Tibial nerve (tissue), 4 donors: ENCODE measurements around the gene MRPL50. TPM values are rescaled to one million over a fixed set of nuclear protein-coding genes. Genes with fewer than 3 reads are reported as not detected.
A peak's percentile ranks its signal among the peaks of the same experiment; 100 is the strongest.

Experiments used
- DNase-seq, 2 donors: peaks; one replicate each; pipeline ENCODE4 v3.0.0-alpha.2; 2019; ENCODE audit warnings: low spot score in 2 of 2
- H3K27ac ChIP-seq, 4 donors: fragments of 200-600 bp; sonication (generic) in 3 of 4; one replicate each; pipeline ENCODE4 v1.5.1; 2017 to 2019; ENCODE audit warnings: mild to moderate bottlenecking in 1 of 4
- H3K27me3 ChIP-seq, 2 donors: fragments of 200-600 bp; sonication (generic) in 1 of 2; one replicate each; pipeline versions ENCODE4 v1.5.1 to v1.6.0; 2017 to 2019
- H3K36me3 ChIP-seq, 3 donors: fragments of 200-600 bp; sonication (generic); one replicate each; pipeline ENCODE4 v1.5.1; 2018 to 2019
- H3K4me1 ChIP-seq, 4 donors: fragments of 200-600 bp; sonication (generic) in 3 of 4; one replicate each; pipeline ENCODE4 v1.5.1; 2017 to 2019
- H3K4me3 ChIP-seq, 4 donors: fragments of 200-600 bp; sonication (generic) in 3 of 4; one replicate each; pipeline ENCODE4 v1.5.1; 2017 to 2019; ENCODE audit warnings: mild to moderate bottlenecking in 1 of 4, moderate library complexity in 1 of 4
- H3K9me3 ChIP-seq, 4 donors: fragments of 200-600 bp; sonication (generic) in 3 of 4; one replicate each; pipeline ENCODE4 v1.5.1; 2017 to 2019
- EP300 ChIP-seq, 2 donors: sonication (generic); formaldehyde crosslinking; IDR thresholded peaks; one replicate each; pipeline ENCODE4 v1.6.1; 2017; ENCODE audit warnings: antibody characterized with exemption in 2 of 2, mild to moderate bottlenecking in 1 of 2
- POLR2A ChIP-seq, 2 donors: fragments of 450-650 bp; IDR thresholded peaks; one replicate each; pipeline ENCODE4 v1.6.1; 2017; ENCODE audit warnings: antibody characterized with exemption in 2 of 2, mild to moderate bottlenecking in 2 of 2, moderate library complexity in 2 of 2
- WGBS, 2 donors: methylation state at CpG; one replicate each; pipeline ENCODE4 v1.1.5; 2018; 5-methylcytosine and 5-hydroxymethylcytosine counted together
- total RNA-seq, 4 donors: library from RNA; depleted of rRNA; stranded (reverse); fragments of >200 nt; gene quantifications; one replicate each; pipeline ENCODE4 v1.1.0, GENCODE V29; 2016
- TF ChIP-seq, protein P1 (sequence below), 5 experiments: fragments of 200-600 bp in 3 of 5; fragments of 450-650 bp in 2 of 5; sonication (generic) in 3 of 5; IDR thresholded peaks; one replicate each; pipeline ENCODE4 v1.5.1; 2016 to 2019; ENCODE audit warnings: antibody characterized with exemption in 5 of 5, mild to moderate bottlenecking in 3 of 5, moderate library complexity in 2 of 5

The MRPL50 gene
- total RNA-seq, result 10 to 100 TPM in 1 of 4 donors, 1 to 10 TPM in 3; 6.3 to 10.9 (median 8.5) TPM

DNA sequence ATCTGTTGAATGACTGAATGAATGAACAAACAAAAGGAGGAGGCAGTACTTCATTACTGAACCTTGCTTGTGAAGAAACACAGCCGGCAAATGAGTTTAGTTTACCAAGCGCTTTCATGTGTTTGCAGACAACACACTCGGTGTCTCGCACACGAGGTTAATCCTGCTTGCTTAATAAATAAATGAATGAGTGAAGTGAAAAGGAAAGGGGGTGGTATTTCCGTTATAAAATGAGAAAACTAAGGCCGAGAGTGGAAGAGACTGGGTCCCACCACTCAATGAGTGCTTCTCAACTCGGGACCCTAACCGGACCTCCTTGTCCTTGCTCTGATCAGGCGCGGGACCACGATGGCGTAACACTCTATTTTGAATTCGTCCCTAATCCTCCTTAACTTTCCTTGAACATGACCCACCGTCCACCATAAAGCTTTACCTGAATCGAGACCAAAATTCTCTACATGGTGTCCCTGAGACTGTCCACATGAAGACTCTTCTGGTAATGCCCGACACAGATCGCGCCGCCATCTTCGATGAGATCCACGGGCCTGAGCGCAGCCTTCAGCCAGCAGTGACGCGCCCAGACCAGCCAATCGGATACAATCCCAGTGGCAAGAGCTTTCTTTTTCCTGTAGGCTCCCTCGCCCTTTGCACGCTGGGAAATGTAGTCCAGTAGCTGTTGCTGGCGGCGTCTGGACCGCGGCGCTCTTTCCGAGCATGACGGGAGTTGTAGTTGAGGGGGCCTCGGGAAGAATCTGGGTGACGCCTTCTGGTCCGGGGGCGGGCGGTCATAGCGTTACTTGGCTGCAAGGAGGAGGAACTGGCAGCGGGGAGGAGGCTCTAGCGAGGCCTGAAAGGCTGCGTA is at the start of gene MRPL50, which contains the start of gene ZNF189:
Gene MRPL50 (minus strand): TSS at position 551 of the 862 bp plus-strand sequence. CDS start 26 bp downstream, at position 525.
Gene ZNF189 (plus strand): TSS at position 784 of the 862 bp plus-strand sequence. CDS start 306 bp downstream, outside the sequence.
- Histone ChIP-seq H3K27me3 (no peaks in the 10 kb centered on the region), H3K4me1 (peaks cover 0 to 46% (median 18%) of the 10 kb centered on the region in 4 donors), H3K9me3 (peaks cover 0 to 26% (median 0%) of the 10 kb centered on the region in 4 donors), H3K4me3 (peak within 1 kb of the TSS; percentile 63 to 78 (median 70)), H3K27ac (peak within 1 kb of the TSS; percentile 75 to 96 (median 92)), H3K36me3 (peaks cover 3 to 40% (median 13%) of the 10 kb centered on the region in 3 donors)
- TF ChIP-seq, protein P1, sequence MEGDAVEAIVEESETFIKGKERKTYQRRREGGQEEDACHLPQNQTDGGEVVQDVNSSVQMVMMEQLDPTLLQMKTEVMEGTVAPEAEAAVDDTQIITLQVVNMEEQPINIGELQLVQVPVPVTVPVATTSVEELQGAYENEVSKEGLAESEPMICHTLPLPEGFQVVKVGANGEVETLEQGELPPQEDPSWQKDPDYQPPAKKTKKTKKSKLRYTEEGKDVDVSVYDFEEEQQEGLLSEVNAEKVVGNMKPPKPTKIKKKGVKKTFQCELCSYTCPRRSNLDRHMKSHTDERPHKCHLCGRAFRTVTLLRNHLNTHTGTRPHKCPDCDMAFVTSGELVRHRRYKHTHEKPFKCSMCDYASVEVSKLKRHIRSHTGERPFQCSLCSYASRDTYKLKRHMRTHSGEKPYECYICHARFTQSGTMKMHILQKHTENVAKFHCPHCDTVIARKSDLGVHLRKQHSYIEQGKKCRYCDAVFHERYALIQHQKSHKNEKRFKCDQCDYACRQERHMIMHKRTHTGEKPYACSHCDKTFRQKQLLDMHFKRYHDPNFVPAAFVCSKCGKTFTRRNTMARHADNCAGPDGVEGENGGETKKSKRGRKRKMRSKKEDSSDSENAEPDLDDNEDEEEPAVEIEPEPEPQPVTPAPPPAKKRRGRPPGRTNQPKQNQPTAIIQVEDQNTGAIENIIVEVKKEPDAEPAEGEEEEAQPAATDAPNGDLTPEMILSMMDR (IDR thresholded peaks at IDR 0.05), result peak in 1 of 5 experiments; percentile 34
- TF ChIP-seq EP300 (IDR thresholded peaks at IDR 0.05) (peak; percentile 83 to 98), POLR2A (IDR thresholded peaks at IDR 0.05) (peak; percentile 62 to 92)
- 1% methylated on average over 41 to 44 of the region's 44 CpGs for WGBS, 2 donors
- DNase-seq, result peak; percentile 97 to 99

DNA sequence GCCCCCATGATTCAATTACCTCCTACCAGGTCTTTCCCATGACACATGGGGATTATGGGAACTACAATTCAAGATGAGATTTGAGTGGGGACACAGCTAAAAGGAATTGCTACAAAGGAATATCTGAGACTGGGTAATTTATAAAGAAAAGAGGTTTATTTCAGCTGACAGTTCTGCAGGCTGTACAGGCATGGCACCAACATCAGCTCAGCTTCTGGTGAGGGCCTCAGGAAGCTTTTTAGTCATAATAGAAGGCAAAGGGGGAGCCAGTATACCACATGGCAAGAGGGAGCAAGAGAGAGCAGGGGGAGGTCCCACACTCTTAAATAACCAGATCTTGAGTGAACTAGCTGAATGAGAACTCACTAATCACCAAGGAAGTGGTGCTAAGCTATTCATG is 48.3 kb upstream of the MRPL50 start:
- DNase-seq, result no peak
- no peaks in the 10 kb centered on the region for H3K36me3 ChIP-seq
- peaks cover 0 to 8% (median 3%) of the 10 kb centered on the region in 4 donors for H3K4me1 ChIP-seq
- H3K4me3 ChIP-seq, result no peak overlapping the region
- H3K27me3 ChIP-seq, result no peaks in the 10 kb centered on the region
- TF ChIP-seq, protein P1 (IDR thresholded peaks at IDR 0.05), result no peak
- TF ChIP-seq POLR2A (IDR thresholded peaks at IDR 0.05) (no peak), EP300 (IDR thresholded peaks at IDR 0.05) (no peak)
- no peaks in the 10 kb centered on the region for H3K9me3 ChIP-seq
- no peak overlapping the region for H3K27ac ChIP-seq

DNA sequence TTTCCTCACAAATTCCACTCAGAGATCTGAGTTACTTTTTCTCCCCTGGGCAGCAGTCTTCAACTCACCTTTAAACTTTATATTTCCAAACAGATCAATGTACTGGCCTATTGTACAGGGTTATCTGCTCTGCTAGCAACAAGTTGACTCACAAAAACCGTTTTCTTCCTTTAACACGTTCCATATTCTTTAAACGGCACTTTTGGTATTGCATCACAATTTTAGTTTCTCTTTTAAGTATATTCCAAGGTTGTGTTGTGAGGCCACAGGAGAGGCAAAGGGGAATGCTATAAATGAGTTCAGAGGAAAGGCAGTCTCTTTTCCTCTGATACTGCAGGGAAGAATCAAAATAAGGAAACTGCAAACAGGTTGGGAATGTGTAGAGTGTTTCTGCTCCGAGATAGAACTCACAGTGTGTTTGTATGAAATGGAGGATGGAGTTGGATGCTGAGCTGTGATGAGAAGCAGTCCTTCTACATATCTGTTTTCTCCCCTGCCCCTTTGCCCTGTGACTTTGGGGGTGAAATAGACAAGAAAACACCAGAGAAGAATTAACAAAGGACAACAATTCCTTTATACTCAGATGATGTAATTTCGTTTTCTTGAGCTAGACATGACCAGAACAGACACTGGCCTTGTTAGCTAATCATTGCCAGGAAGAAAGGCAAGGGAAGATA is 47.1 kb upstream of the MRPL50 start:
- 26 to 31% methylated on average over 5 of the region's 5 CpGs for WGBS, 2 donors
- peaks cover 0 to 8% (median 3%) of the 10 kb centered on the region in 4 donors for H3K4me1 ChIP-seq
- no peak overlapping the region for H3K4me3 ChIP-seq
- H3K36me3 ChIP-seq, result no peaks in the 10 kb centered on the region
- H3K9me3 ChIP-seq, result no peaks in the 10 kb centered on the region
- no peak for DNase-seq
- H3K27ac ChIP-seq, result peak overlapping the region in 1 of 4 donors; percentile 5
- TF ChIP-seq, protein P1 (IDR thresholded peaks at IDR 0.05), result no peak
- TF ChIP-seq EP300 (IDR thresholded peaks at IDR 0.05), result no peak
- no peak for TF ChIP-seq POLR2A (IDR thresholded peaks at IDR 0.05)
- no peaks in the 10 kb centered on the region for H3K27me3 ChIP-seq

DNA sequence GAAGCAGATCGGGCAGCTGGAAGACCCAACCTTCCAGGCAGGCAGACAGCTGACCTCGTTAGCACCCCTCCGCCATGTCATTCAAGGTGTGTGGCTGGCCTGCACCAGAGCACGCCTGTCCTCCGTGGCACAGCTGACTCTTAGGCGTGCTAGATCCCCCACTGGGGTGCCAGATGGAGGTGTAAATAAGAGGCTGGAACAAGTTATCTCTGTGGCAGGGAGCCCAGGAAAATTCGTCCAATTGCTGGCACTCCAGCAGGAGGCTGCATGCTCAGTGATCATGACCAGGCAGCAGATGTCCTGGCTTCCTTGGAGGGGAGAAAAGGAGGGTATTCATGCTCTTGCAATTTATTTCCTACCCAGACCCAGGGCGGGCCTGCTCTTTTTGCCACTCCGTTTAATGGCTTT is 45.0 kb upstream of the MRPL50 start:
- no peak for DNase-seq
- Histone ChIP-seq H3K27ac (no peak overlapping the region), H3K27me3 (no peaks in the 10 kb centered on the region), H3K9me3 (no peaks in the 10 kb centered on the region), H3K36me3 (no peaks in the 10 kb centered on the region), H3K4me1 (peaks cover 0 to 3% (median 0%) of the 10 kb centered on the region in 4 donors), H3K4me3 (no peak overlapping the region)
- 44 to 51% methylated on average over 8 to 9 of the region's 9 CpGs for WGBS, 2 donors
- no peak for TF ChIP-seq POLR2A (IDR thresholded peaks at IDR 0.05)
- no peak for TF ChIP-seq EP300 (IDR thresholded peaks at IDR 0.05)
- TF ChIP-seq, protein P1 (IDR thresholded peaks at IDR 0.05), result no peak
